Body of pancreas (tissue), 4 donors: ENCODE data around the gene CTNND2. TPM values are rescaled to one million over a fixed set of nuclear protein-coding genes. Genes with fewer than 3 reads are reported as not detected.

ENCODE experiments used
- ATAC-seq: fragments of 150-250 bp; one replicate; pipeline ENCODE4 v1.9.1; 2016
- DNase-seq, 4 donors: peaks; one replicate each; pipeline ENCODE4 v3.0.0-alpha.2; 2019
- H3K27ac ChIP-seq, 4 donors: fragments of 200-600 bp; sonication (generic); 1 replicate in 3 of 4; 2 replicates in 1 of 4; pipeline versions ENCODE4 v1.5.1 to v1.6.1; 2016 to 2019; ENCODE audit warnings: mild to moderate bottlenecking in 1 of 4, mixed read lengths in 1 of 4, moderate library complexity in 1 of 4
- H3K27me3 ChIP-seq, 2 donors: fragments of 200-600 bp; sonication (generic); one replicate each; pipeline ENCODE4 v1.6.0; 2016; ENCODE audit warnings: mild to moderate bottlenecking in 1 of 2
- H3K36me3 ChIP-seq, 2 donors: fragments of 200-600 bp; sonication (generic); replicated peaks in 1 of 2; 2 replicates each; pipeline ENCODE4 v1.5.1; 2016; ENCODE audit warnings: low read depth in 2 of 2; ENCODE audit not compliant: insufficient read depth in 1 of 2
- H3K4me1 ChIP-seq: fragments of 200-600 bp; sonication (generic); one replicate; pipeline ENCODE4 v1.6.0; 2016
- H3K4me3 ChIP-seq, 2 donors: fragments of 200-600 bp; sonication (generic); 1 replicate in 1 of 2; 2 replicates in 1 of 2; pipeline ENCODE4 v1.5.1; 2016 to 2019
- H3K9me3 ChIP-seq, 3 donors: fragments of 200-600 bp; sonication (generic); 1 replicate in 2 of 3; 2 replicates in 1 of 3; pipeline ENCODE4 v1.5.1; 2016
- POLR2A ChIP-seq, 3 donors: fragments of 450-650 bp; IDR thresholded peaks; one replicate each; pipeline ENCODE4 v1.6.1; 2016; ENCODE audit warnings: antibody characterized with exemption in 3 of 3, mild to moderate bottlenecking in 2 of 3
- WGBS, 2 donors: methylation state at CpG; one replicate each; pipeline ENCODE4 v1.1.5; 2017; 5-methylcytosine and 5-hydroxymethylcytosine counted together
- intact Hi-C: fragments of 100-400 bp; cut with DNase I; formaldehyde crosslinking; loops from one replicate; pipeline ENCODE4 v1.15.1; 2023
- total RNA-seq, 2 donors: library from RNA; depleted of rRNA; stranded (reverse); fragments of >200 nt; gene quantifications; one replicate each; pipeline ENCODE4 v1.1.0, GENCODE V29; 2016
- TF ChIP-seq, protein P1 (sequence below), 7 experiments: fragments of 450-650 bp in 4 of 7; fragments of 200-600 bp in 3 of 7; sonication (generic) in 3 of 7; IDR thresholded peaks; one replicate each; pipeline ENCODE4 v1.5.1; 2016 to 2019; ENCODE audit warnings: antibody characterized with exemption in 7 of 7

Gene CTNND2
- total RNA-seq, 2 donors from 2014 or later, result 21.0 to 82.4 TPM

DNA sequence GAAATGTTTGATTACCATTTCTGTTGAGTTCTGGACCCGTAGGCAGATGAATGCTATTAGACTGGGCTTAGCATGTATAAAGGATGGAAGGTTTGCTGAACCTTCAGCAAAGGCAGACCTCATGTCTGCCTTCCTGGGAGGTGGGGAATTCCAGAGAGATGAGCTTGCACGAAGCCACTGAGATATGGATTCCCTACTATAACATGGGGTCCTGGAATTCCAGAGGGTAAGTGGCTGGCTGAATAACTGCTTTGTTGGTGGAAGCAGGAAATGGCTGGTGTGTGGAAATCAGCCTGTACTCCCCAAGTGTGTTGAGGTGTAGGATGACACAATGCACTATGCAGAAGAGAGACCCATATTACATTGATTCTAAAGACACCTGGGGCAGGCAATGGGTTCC lies 526.4 kb downstream of the CTNND2 start:
- no peak overlapping the region for H3K27ac ChIP-seq
- H3K36me3 ChIP-seq, result no peaks in the 10 kb centered on the region
- H3K27me3 ChIP-seq, result no peaks in the 10 kb centered on the region
- no peaks in the 10 kb centered on the region for H3K4me1 ChIP-seq
- ATAC-seq (no peak), DNase-seq (no peak)
- H3K4me3 ChIP-seq, result no peak overlapping the region
- WGBS, 2 donors, result 70 to 75% methylated on average over 2 of the region's 2 CpGs
- intact Hi-C loops, result no loop called here
- H3K9me3 ChIP-seq, result no peaks in the 10 kb centered on the region
- TF ChIP-seq, protein P1, sequence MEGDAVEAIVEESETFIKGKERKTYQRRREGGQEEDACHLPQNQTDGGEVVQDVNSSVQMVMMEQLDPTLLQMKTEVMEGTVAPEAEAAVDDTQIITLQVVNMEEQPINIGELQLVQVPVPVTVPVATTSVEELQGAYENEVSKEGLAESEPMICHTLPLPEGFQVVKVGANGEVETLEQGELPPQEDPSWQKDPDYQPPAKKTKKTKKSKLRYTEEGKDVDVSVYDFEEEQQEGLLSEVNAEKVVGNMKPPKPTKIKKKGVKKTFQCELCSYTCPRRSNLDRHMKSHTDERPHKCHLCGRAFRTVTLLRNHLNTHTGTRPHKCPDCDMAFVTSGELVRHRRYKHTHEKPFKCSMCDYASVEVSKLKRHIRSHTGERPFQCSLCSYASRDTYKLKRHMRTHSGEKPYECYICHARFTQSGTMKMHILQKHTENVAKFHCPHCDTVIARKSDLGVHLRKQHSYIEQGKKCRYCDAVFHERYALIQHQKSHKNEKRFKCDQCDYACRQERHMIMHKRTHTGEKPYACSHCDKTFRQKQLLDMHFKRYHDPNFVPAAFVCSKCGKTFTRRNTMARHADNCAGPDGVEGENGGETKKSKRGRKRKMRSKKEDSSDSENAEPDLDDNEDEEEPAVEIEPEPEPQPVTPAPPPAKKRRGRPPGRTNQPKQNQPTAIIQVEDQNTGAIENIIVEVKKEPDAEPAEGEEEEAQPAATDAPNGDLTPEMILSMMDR (IDR thresholded peaks at IDR 0.05), result no peak
- no peak for TF ChIP-seq POLR2A (IDR thresholded peaks at IDR 0.05)

DNA sequence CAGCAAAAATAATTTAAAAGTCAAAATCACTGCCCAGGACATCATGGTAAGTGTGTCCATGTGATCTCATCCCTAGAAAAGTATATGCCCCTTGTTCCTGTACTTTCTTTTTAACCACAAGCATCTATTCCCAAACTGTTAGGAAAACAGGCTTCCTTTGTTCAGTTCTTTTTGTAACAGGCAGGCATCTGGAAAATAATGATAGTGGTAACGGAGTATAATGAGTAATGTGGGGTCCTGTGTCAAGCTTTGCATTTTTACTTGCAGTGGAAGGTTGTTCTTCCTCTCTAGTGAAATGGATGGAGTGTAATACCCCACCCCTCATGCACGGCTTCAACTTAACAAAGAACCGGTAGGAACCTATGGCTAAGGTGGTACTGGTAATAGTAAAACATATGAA lies 532.1 kb downstream of the CTNND2 start:
- TF ChIP-seq, protein P1 (IDR thresholded peaks at IDR 0.05), result no peak
- no peak for TF ChIP-seq POLR2A (IDR thresholded peaks at IDR 0.05)
- 86 to 90% methylated on average over 3 of the region's 3 CpGs for WGBS, 2 donors
- no peak for DNase-seq
- intact Hi-C loops, result no loop called here
- peaks cover 9% of the 10 kb centered on the region for H3K4me1 ChIP-seq
- no peaks in the 10 kb centered on the region for H3K27me3 ChIP-seq
- H3K36me3 ChIP-seq, result no peaks in the 10 kb centered on the region
- no peak for ATAC-seq
- no peak overlapping the region for H3K27ac ChIP-seq
- H3K4me3 ChIP-seq, result no peak overlapping the region
- H3K9me3 ChIP-seq, result no peaks in the 10 kb centered on the region

DNA sequence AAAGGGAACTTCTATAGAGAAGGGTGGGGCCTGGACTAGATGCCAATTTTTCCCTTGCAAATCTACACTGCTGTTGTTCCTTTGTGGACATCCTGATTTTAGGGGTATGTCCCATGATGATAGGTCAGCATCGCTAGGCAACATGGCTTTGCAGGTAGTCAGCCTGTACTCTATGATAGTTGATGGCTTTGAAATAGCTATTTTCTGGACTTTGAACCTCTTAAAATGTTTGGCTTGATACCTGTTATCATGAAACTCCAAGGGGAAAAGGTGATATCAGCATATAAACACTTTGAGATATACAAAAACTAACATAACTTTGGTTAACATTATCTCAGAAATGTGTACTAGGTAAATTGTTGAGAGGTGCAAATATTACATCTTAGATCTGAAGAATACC lies 533.2 kb downstream of the CTNND2 start:
- intact Hi-C loops, result no loop called here
- H3K27me3 ChIP-seq, result no peaks in the 10 kb centered on the region
- no peak for ATAC-seq
- TF ChIP-seq, protein P1 (IDR thresholded peaks at IDR 0.05), result no peak
- no peak for TF ChIP-seq POLR2A (IDR thresholded peaks at IDR 0.05)
- 22 to 33% methylated on average over 1 of the region's 1 CpG for WGBS, 2 donors
- H3K4me1 ChIP-seq, result peaks cover 9% of the 10 kb centered on the region
- no peaks in the 10 kb centered on the region for H3K9me3 ChIP-seq
- no peak overlapping the region for H3K4me3 ChIP-seq
- H3K36me3 ChIP-seq, result no peaks in the 10 kb centered on the region
- DNase-seq, result no peak
- H3K27ac ChIP-seq, result no peak overlapping the region

DNA sequence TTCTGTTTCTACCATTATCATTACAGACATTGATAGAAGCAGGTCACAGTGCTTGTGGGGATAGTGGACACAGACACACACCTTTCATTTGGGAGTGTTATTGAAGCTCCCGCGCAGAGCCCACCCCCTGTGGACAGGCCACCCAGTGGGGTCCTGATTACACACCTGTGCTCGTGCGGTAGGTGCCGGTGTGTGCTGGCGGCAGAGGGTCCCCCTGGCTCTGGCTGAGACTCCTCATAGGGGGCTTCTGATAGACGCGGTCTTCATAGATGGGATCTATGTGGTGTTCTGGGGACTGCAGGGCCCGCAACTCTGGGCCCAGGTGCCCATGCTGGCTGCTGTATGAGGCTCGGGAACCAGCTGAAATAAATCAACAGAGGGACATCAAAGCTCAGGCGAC lies 539.7 kb downstream of the CTNND2 start:
- WGBS, 2 donors, result 94 to 99% methylated on average over 8 to 11 of the region's 11 CpGs
- DNase-seq (no peak), ATAC-seq (no peak)
- H3K4me1 ChIP-seq, result peaks cover 5% of the 10 kb centered on the region
- no peaks in the 10 kb centered on the region for H3K27me3 ChIP-seq
- no peaks in the 10 kb centered on the region for H3K9me3 ChIP-seq
- H3K36me3 ChIP-seq, result no peaks in the 10 kb centered on the region
- no peak overlapping the region for H3K27ac ChIP-seq
- TF ChIP-seq, protein P1 (IDR thresholded peaks at IDR 0.05), result no peak
- intact Hi-C loops, result no loop called here
- no peak overlapping the region for H3K4me3 ChIP-seq

DNA sequence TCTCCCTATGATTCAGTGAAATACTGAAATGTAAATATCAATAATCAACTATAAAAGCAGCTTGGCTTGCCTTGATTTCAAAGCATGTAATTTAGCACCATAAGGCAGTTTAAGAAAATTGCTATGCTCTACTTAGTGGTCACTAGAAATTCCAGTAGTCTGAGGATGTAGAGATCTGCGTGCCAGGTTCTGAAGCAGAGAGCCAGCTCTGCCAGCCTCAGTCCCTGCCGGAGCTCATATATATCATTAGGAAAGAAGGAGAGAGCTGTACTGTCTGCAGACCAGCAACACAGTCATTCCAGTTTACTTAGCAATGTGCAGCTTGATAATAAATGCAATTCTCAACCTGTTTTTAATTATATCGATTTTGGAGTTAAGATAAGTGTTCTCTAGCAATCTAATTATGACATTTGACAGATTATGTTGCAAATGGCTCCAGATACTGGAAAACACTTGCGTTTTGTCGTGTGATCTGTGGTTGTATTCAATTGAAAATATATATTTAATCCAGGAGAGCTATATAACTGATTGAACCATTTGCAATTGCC lies 540.5 kb downstream of the CTNND2 start:
- whole genome bisulfite sequencing, 2 donors, result 41 to 47% methylated on average over 5 of the region's 5 CpGs
- H3K4me3 ChIP-seq, result no peak overlapping the region
- peaks cover 5% of the 10 kb centered on the region for H3K4me1 ChIP-seq

More for the DNA sequence above, 540.5 kb downstream of the CTNND2 start:
- no peak for ATAC-seq
- Histone ChIP-seq H3K27ac (no peak overlapping the region), H3K36me3 (no peaks in the 10 kb centered on the region), H3K27me3 (no peaks in the 10 kb centered on the region), H3K9me3 (no peaks in the 10 kb centered on the region)
- no peak for DNase-seq
- no peak for TF ChIP-seq POLR2A (IDR thresholded peaks at IDR 0.05)
- TF ChIP-seq, protein P1 (IDR thresholded peaks at IDR 0.05), result no peak
- intact Hi-C loops, result no loop called here
